ENCODE results near the gene FBXO5. TPM values are rescaled to one million over a fixed set of nuclear protein-coding genes. Genes with fewer than 3 reads are reported as not detected.
"Not testable (repeated sequence)": the region's sequence is repeated elsewhere in the genome, so short reads cannot be mapped to it uniquely, and the experiment has no call there.

FBXO5 gene
- total RNA-seq, 2 experiments from 2014 or later: 3.0 to 3.3 TPM

DNA sequence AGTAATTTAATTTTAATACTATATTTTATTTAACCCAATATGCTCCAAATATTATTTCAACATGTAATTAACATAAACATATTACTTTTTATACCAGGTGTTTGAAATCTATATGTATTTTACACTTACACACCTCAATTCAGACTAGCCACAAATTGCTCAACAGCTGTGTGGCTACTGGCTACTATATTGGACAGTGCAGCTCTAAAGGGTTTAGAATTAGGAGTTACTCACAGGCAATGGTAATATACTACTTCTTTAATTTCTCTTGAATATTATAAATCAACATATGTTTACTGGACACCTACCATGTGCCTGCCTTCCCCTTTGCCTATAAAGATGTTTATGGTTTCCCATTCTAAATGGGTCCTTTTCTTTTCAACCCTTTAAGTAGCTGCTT lies 17.4 kb upstream of the FBXO5 start:
- POLR2A ChIA-PET: no interaction called here
- TF ChIP-seq, protein P1, sequence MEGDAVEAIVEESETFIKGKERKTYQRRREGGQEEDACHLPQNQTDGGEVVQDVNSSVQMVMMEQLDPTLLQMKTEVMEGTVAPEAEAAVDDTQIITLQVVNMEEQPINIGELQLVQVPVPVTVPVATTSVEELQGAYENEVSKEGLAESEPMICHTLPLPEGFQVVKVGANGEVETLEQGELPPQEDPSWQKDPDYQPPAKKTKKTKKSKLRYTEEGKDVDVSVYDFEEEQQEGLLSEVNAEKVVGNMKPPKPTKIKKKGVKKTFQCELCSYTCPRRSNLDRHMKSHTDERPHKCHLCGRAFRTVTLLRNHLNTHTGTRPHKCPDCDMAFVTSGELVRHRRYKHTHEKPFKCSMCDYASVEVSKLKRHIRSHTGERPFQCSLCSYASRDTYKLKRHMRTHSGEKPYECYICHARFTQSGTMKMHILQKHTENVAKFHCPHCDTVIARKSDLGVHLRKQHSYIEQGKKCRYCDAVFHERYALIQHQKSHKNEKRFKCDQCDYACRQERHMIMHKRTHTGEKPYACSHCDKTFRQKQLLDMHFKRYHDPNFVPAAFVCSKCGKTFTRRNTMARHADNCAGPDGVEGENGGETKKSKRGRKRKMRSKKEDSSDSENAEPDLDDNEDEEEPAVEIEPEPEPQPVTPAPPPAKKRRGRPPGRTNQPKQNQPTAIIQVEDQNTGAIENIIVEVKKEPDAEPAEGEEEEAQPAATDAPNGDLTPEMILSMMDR (IDR thresholded peaks at IDR 0.05): no peak
- H3K4me3 Mint-ChIP-seq: peak overlapping the region; percentile 93

DNA sequence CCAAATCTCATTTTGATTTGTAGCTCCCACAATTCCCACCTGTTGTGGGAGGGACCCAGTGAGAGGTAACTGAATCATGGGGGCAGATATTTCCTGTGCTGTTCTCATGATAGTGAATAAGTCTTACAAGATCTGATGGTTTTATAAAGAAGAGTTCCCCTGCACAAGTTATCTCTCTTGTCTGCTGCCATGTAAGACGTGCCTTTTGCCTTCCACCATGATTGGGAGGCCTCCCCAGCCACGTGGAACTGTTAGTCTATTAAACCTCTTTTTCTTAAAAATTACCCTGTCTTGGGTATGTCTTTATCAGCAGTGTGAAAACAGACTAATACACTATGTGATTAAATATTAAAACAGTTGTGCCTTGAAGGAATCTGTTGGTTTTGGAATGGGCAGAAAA lies 16.7 kb upstream of the FBXO5 start:
- Histone ChIP-seq H3K36me3 (ENCODE audit: insufficient read depth, low read length) (peaks cover 24% of the 10 kb centered on the region), H3K4me1 (ENCODE audit: insufficient read depth, low read length) (peaks cover 21% of the 10 kb centered on the region)
- H3K9me3 ChIP-seq (ENCODE audit: control insufficient read depth in 1 of 2, insufficient read depth in 1 of 2, low read length in 2 of 2); H3K27me3 Mint-ChIP-seq; H3K27me3 ChIP-seq (ENCODE audit: control insufficient read depth in 1 of 2, insufficient read depth in 2 of 2, low read length in 2 of 2); H3K4me3 ChIP-seq (ENCODE audit: low read length); DNase-seq; POLR2A ChIA-PET; H3K27ac ChIP-seq (ENCODE audit: low read depth in 1 of 2, low read length in 2 of 2); CTCF ChIA-PET; H3K9me3 Mint-ChIP-seq; ATAC-seq (ENCODE audit: poor library complexity): not testable (repeated sequence)
- Mint-ChIP-seq H3K4me1 (ENCODE audit: low read depth) (peaks cover 81% of the 10 kb centered on the region), H3K27ac (peak overlapping the region; percentile 64), H3K4me3 (peak overlapping the region; percentile 39), H3K36me3 (ENCODE audit: low read depth) (peaks cover 75% of the 10 kb centered on the region)
- intact Hi-C loops (cut with DNase I, micrococcal nuclease): loop anchor here in 1 of 2 experiments (10.0 kb wide), 1 partner anchor 1545 kb away; the partner anchor contains the start of gene RMND1

More for the DNA sequence above, 17.4 kb upstream of the FBXO5 start:
- Mint-ChIP-seq H3K27ac (peak overlapping the region; percentile 87), H3K4me1 (ENCODE audit: low read depth) (peaks cover 78% of the 10 kb centered on the region), H3K27me3 (no peaks in the 10 kb centered on the region), H3K36me3 (ENCODE audit: low read depth) (peaks cover 69% of the 10 kb centered on the region), H3K9me3 (no peaks in the 10 kb centered on the region)
- no peak overlapping the region for H3K4me3 ChIP-seq (ENCODE audit: low read length)
- no peak for DNase-seq
- H3K36me3 ChIP-seq (ENCODE audit: insufficient read depth, low read length): peaks cover 21% of the 10 kb centered on the region
- no peaks in the 10 kb centered on the region for H3K9me3 ChIP-seq (ENCODE audit: control insufficient read depth in 1 of 2, insufficient read depth in 1 of 2, low read length in 2 of 2)
- intact Hi-C loops (cut with DNase I, micrococcal nuclease): no loop called here
- peaks cover 21% of the 10 kb centered on the region for H3K4me1 ChIP-seq (ENCODE audit: insufficient read depth, low read length)
- no peaks in the 10 kb centered on the region for H3K27me3 ChIP-seq (ENCODE audit: control insufficient read depth in 1 of 2, insufficient read depth in 2 of 2, low read length in 2 of 2)
- no peak for ATAC-seq (ENCODE audit: poor library complexity)
- CTCF ChIA-PET: no interaction called here
- H3K27ac ChIP-seq (ENCODE audit: low read depth in 1 of 2, low read length in 2 of 2): no peak overlapping the region

DNA sequence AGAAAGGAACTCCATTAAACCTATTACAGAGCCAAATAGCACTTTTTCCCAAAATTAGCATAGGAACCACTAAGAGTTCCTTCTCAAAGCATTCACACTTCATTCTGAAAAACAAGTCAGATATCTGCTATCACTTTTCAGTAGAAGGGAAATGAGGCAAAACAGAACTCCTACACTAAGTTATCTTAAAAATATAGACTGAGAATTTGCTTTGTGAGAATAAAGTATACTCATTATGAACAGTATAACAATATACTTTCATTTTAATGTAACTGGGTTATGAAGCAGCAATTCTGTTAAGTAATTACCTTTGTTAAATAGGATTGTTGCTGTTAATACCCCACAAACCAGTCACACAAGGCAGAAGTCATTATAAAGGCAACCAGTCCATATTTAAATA lies 11.0 kb upstream of the FBXO5 start:
- H3K4me1 Mint-ChIP-seq (ENCODE audit: low read depth): peaks cover 60% of the 10 kb centered on the region
- TF ChIP-seq, protein P1 (IDR thresholded peaks at IDR 0.05): no peak
- H3K4me1 ChIP-seq (ENCODE audit: insufficient read depth, low read length): no peaks in the 10 kb centered on the region
- intact Hi-C loops (cut with DNase I, micrococcal nuclease): loop anchor here in 1 of 2 experiments (10.0 kb wide), 1 partner anchor 1539 kb away; the partner anchor contains the start of gene RMND1
- H3K4me3 Mint-ChIP-seq: no peak overlapping the region
- no peaks in the 10 kb centered on the region for H3K27me3 Mint-ChIP-seq
- H3K36me3 ChIP-seq (ENCODE audit: insufficient read depth, low read length): peaks cover 65% of the 10 kb centered on the region
- H3K27ac Mint-ChIP-seq: peak overlapping the region; percentile 80
- ChIA-PET CTCF (no interaction called here), POLR2A (no interaction called here)
- no peaks in the 10 kb centered on the region for H3K9me3 ChIP-seq (ENCODE audit: control insufficient read depth in 1 of 2, insufficient read depth in 1 of 2, low read length in 2 of 2)
- no peaks in the 10 kb centered on the region for H3K27me3 ChIP-seq (ENCODE audit: control insufficient read depth in 1 of 2, insufficient read depth in 2 of 2, low read length in 2 of 2)
- peaks cover 84% of the 10 kb centered on the region for H3K36me3 Mint-ChIP-seq (ENCODE audit: low read depth)
- H3K4me3 ChIP-seq (ENCODE audit: low read length): no peak overlapping the region
- H3K9me3 Mint-ChIP-seq: no peaks in the 10 kb centered on the region
- DNase-seq: no peak
- no peak overlapping the region for H3K27ac ChIP-seq (ENCODE audit: low read depth in 1 of 2, low read length in 2 of 2)
- no peak for ATAC-seq (ENCODE audit: poor library complexity)

DNA sequence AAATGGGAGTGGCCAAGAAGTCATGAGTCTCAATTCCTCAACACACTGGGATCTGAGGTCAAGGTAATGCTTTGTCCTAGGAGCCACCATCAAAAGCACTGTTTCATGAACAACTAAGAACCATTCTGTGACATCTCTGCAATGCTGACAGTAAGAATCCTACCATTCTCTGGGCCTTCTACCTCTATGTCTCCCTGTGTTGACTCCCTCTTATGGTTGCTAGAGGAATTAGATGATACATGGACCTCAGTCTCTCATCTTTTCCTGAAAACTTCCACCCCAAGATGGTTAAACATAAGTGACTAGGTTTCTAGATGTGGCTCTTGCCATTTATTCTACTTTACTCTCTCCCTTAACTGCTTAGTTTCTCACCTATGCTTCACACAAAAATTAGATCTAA lies 10.6 kb upstream of the FBXO5 start:
- Mint-ChIP-seq H3K27ac (peak overlapping the region; percentile 80), H3K9me3 (no peaks in the 10 kb centered on the region), H3K4me1 (ENCODE audit: low read depth) (peaks cover 56% of the 10 kb centered on the region), H3K36me3 (ENCODE audit: low read depth) (peaks cover 80% of the 10 kb centered on the region), H3K27me3 (no peaks in the 10 kb centered on the region), H3K4me3 (no peak overlapping the region)
- intact Hi-C loops (cut with DNase I, micrococcal nuclease): loop anchor here in 1 of 2 experiments (10.0 kb wide), 1 partner anchor 1539 kb away; the partner anchor contains the start of gene RMND1
- H3K4me1 ChIP-seq (ENCODE audit: insufficient read depth, low read length): no peaks in the 10 kb centered on the region
- peaks cover 65% of the 10 kb centered on the region for H3K36me3 ChIP-seq (ENCODE audit: insufficient read depth, low read length)
- DNase-seq: peak in 1 of 14 experiments; percentile 10
- ChIA-PET POLR2A (no interaction called here), CTCF (no interaction called here)
- no peaks in the 10 kb centered on the region for H3K27me3 ChIP-seq (ENCODE audit: control insufficient read depth in 1 of 2, insufficient read depth in 2 of 2, low read length in 2 of 2)
- no peak overlapping the region for H3K4me3 ChIP-seq (ENCODE audit: low read length)
- ATAC-seq (ENCODE audit: poor library complexity): no peak
- H3K27ac ChIP-seq (ENCODE audit: low read depth in 1 of 2, low read length in 2 of 2): peak overlapping the region in 1 of 2 donors; percentile 7
- TF ChIP-seq, protein P1 (IDR thresholded peaks at IDR 0.05): no peak
- H3K9me3 ChIP-seq (ENCODE audit: control insufficient read depth in 1 of 2, insufficient read depth in 1 of 2, low read length in 2 of 2): no peaks in the 10 kb centered on the region
